Fibroblast of pulmonary artery (primary cell): ENCODE data around the gene MRAP.

Experiments
- DNase-seq: peaks from one replicate; pipeline ENCODE4 v3.0.0-alpha.2; 2010; ENCODE audit warnings: low read depth
- H3K4me3 ChIP-seq: replicated peaks from 2 replicates; pipeline ENCODE4 v1.5.1; 2011; ENCODE audit warnings: low read depth, mild to moderate bottlenecking, control low read depth, low read length, moderate library complexity
- TF ChIP-seq, protein P1 (sequence below): IDR thresholded peaks from 2 replicates; pipeline ENCODE4 v1.5.1; 2011; ENCODE audit warnings: mild to moderate bottlenecking, control low read depth, low read length, inconsistent platforms; ENCODE audit errors: missing control alignments

Gene MRAP

DNA sequence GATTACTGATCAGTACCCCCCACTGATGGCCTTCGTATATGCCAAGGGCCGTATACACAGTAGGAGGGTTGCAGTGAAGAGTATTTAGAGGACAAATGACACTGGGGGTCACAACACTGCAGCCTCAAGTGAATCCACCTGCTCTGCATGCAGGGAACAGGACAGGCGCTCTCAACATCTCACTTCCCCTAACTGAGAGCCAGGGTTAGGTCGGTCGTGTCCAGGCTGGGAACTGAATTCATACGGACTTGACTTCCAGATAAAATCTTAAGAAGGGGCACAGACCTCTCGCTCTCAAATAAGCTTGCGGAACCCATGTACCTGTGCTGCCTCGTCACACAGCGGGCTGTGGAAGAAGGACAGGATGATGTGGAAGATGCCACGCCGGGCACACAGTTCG lies 22.8 kb downstream of the MRAP start:
- TF ChIP-seq, protein P1, sequence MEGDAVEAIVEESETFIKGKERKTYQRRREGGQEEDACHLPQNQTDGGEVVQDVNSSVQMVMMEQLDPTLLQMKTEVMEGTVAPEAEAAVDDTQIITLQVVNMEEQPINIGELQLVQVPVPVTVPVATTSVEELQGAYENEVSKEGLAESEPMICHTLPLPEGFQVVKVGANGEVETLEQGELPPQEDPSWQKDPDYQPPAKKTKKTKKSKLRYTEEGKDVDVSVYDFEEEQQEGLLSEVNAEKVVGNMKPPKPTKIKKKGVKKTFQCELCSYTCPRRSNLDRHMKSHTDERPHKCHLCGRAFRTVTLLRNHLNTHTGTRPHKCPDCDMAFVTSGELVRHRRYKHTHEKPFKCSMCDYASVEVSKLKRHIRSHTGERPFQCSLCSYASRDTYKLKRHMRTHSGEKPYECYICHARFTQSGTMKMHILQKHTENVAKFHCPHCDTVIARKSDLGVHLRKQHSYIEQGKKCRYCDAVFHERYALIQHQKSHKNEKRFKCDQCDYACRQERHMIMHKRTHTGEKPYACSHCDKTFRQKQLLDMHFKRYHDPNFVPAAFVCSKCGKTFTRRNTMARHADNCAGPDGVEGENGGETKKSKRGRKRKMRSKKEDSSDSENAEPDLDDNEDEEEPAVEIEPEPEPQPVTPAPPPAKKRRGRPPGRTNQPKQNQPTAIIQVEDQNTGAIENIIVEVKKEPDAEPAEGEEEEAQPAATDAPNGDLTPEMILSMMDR = no peak
- DNase-seq = no peak
- H3K4me3 ChIP-seq = no peak overlapping the region

DNA sequence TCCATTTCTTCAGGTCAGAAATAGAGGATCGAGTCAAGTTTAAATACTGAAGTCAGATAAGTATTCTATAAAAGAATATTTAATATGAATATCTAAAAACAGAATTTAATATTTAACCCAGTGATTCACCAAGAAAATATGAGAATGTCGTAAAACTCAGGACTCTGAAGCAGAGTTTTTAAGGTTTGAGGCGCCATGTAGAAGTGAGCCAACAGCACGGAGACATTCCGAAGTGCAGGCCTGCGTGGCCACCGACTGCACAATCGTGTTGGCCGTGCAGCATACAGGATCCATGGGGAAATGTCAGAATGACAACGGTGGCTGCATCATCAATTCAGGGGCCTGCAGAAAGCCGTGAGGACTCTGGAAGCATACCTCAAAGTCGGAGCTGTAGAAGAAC lies 23.4 kb downstream of the MRAP start:
- DNase-seq = no peak
- no peak overlapping the region for H3K4me3 ChIP-seq
- TF ChIP-seq, protein P1 = no peak

DNA sequence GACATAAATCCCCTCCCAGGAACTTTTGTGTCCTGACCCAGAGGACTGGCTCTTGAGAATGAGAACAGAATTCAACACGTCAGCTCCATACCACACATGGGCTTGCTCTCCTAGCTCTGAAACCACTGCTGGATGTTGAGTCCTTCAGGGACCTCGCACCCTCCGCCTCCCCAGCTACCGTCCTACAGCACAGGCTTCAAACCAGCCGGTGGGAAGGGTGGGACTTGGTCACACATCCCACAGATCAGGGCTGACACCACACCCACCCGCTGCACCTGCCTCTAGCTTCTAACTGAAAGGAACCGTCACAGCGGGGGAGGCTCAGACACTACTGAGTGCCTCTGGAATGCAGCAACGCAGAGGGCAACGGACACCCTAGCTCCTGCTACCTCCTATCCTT lies 24.0 kb downstream of the MRAP start:
- no peak for DNase-seq
- TF ChIP-seq, protein P1 = no peak
- no peak overlapping the region for H3K4me3 ChIP-seq

DNA sequence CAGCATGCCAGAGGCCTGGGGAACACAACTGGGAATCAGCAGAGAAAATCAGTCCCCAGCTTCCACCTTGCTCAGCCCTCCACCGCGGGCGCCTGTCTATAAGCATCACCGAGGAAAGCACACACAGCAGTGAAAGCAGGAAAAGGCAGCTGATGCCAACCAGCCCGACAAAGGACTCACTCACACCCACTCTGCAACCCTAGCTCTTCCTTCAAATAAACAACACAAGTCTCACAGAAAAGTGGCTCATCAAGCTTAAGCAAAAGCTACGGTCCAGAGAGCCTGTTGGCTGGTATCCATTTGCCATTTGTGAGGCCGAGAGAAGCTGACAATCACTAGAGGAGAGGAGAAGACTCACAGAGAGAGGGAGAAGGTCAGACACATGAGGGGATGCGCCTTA lies 27.1 kb downstream of the MRAP start:
- H3K4me3 ChIP-seq = no peak overlapping the region

DNA sequence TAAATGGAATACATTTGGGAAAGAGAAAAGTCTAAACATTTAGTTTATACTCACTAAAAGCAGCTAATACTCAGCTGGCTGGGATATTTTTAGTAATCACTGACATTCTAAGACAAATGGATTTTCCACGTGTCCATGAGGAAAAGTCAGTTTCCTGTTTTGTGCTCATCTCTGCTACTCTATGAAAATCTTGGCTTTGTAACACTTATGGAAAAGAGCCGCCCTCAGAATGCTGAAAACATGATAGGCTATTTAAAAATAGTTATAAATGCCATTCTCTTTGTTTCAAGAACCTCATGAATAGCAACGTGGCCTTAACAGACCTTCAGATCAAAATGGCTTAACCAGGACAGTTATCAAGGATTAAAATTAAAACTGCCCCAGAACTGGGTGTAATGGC lies 29.9 kb downstream of the MRAP start:
- TF ChIP-seq, protein P1 = no peak
- peak; percentile 68 for DNase-seq
- H3K4me3 ChIP-seq = no peak overlapping the region

More for the DNA sequence above, 27.1 kb downstream of the MRAP start:
- TF ChIP-seq, protein P1 = no peak
- DNase-seq = no peak

DNA sequence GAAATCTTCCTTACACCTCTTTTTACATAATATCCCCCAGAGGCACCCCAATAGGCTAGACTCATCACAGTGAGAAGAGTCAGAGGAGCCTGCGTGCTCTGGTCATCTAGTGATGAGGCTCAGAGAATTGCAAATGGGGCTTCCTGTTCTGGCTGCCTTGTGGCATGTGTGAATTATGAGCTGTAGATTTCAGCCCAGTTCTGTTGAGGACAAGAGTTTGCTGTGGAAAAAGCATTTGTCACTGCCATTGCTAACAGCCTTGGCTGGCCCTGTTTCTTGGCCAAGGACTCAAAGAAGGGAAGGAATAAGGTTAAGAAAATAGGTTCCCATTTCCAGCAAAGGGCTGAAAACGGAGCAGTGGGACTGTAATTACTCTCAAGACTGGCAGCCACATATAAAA lies 30.7 kb downstream of the MRAP start:
- TF ChIP-seq, protein P1 = no peak
- no peak overlapping the region for H3K4me3 ChIP-seq
- peak; percentile 48 for DNase-seq

DNA sequence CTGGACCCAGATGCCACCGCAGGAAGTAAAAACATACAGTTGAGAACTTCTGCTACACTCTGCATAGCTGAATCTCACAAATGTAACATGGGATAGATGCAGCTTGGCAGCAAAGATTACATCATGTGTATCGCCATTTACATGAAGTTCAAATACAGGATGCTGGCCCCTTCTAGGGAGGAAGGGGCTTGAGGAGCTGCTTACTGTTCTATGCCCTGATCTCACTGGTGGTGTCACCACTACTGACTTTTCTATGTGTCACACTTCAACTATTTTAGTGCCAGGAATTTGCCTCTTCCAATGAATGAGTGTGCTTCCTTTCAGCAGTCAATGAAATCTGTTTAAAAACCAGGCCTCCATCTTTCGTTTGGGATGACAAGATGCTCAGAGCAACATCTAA lies 31.1 kb downstream of the MRAP start:
- no peak overlapping the region for H3K4me3 ChIP-seq
- TF ChIP-seq, protein P1 = no peak
- peak; percentile 29 for DNase-seq
